Measurements from ENCODE around the gene PRPF6.

The PRPF6 gene

GRCh38 chr20:63980806-63981728 is at the start of gene PRPF6:
TSS of gene PRPF6 (plus strand) at chr20:63981132. CDS start at chr20:63981246, 114 bp downstream.
- DNase-seq (ENCODE audit: low read depth in 2 of 3, low spot score in 2 of 3) = peak; percentile 85 to 89 (median 86)

- DNase-seq (ENCODE audit: low read depth in 2 of 3, low spot score in 2 of 3) = no peak
Measured at GRCh38 chr20:63931735-63932134, 49.2 kb upstream of the PRPF6 start.

GRCh38 chr20:63932606-63933160 is 48.2 kb upstream of the PRPF6 start:
- DNase-seq (ENCODE audit: low read depth in 2 of 3, low spot score in 2 of 3) = no peak

GRCh38 chr20:63933646-63934045 is 47.3 kb upstream of the PRPF6 start:
- DNase-seq (ENCODE audit: low read depth in 2 of 3, low spot score in 2 of 3) = no peak

GRCh38 chr20:63934271-63935068 is 46.5 kb upstream of the PRPF6 start:
- no peak for DNase-seq (ENCODE audit: low read depth in 2 of 3, low spot score in 2 of 3)

GRCh38 chr20:63935447-63935846 is 45.5 kb upstream of the PRPF6 start:
- no peak for DNase-seq (ENCODE audit: low read depth in 2 of 3, low spot score in 2 of 3)

GRCh38 chr20:63937596-63937995 is 43.3 kb upstream of the PRPF6 start:
- no peak for DNase-seq (ENCODE audit: low read depth in 2 of 3, low spot score in 2 of 3)

GRCh38 chr20:63939061-63939935 is 41.6 kb upstream of the PRPF6 start:
- no peak for DNase-seq (ENCODE audit: low read depth in 2 of 3, low spot score in 2 of 3)

- DNase-seq (ENCODE audit: low read depth in 2 of 3, low spot score in 2 of 3) = no peak
Measured at GRCh38 chr20:63940071-63940471, 40.9 kb upstream of the PRPF6 start.

- no peak for DNase-seq (ENCODE audit: low read depth in 2 of 3, low spot score in 2 of 3)
Measured at GRCh38 chr20:63940472-63941266, 40.3 kb upstream of the PRPF6 start.

- peak in 1 of 3 experiments; percentile 59 for DNase-seq (ENCODE audit: low read depth in 2 of 3, low spot score in 2 of 3)
Measured at GRCh38 chr20:63941282-63942081, 39.5 kb upstream of the PRPF6 start.

- peak in 1 of 3 experiments; percentile 46 for DNase-seq (ENCODE audit: low read depth in 2 of 3, low spot score in 2 of 3)
Measured at GRCh38 chr20:63942250-63942951, 38.5 kb upstream of the PRPF6 start.

- no peak for DNase-seq (ENCODE audit: low read depth in 2 of 3, low spot score in 2 of 3)
Measured at GRCh38 chr20:63942969-63943807, 37.7 kb upstream of the PRPF6 start.

GRCh38 chr20:63943808-63944077 is 37.2 kb upstream of the PRPF6 start:
- DNase-seq (ENCODE audit: low read depth in 2 of 3, low spot score in 2 of 3) = no peak

- DNase-seq (ENCODE audit: low read depth in 2 of 3, low spot score in 2 of 3) = no peak
Measured at GRCh38 chr20:63944078-63944941, 36.6 kb upstream of the PRPF6 start.

- DNase-seq (ENCODE audit: low read depth in 2 of 3, low spot score in 2 of 3) = no peak
Measured at GRCh38 chr20:63945031-63945658, 35.8 kb upstream of the PRPF6 start.
